DMS79 (cell line): Measurements from ENCODE around the gene PNMA3.
"Not testable (repeated sequence)": the region's sequence is repeated elsewhere in the genome, so short reads cannot be mapped to it uniquely, and the experiment has no call there.

Source experiments
- DNase-seq: peaks from one replicate; lab custom pipeline; 2025; lab: John Stamatoyannopoulos, UW

The PNMA3 gene

GRCh38 chrX:153055871-153056749 is at the start of gene PNMA3:
Gene PNMA3, plus strand, starts transcription at chrX:153056470. Its CDS starts 586 bp downstream, at chrX:153057056.
- DNase-seq, result no peak

- DNase-seq, result not testable (repeated sequence)
These were observed 39.1 kb upstream of the PNMA3 start for GRCh38 chrX:153017174-153017573.

- DNase-seq, result no peak
These were observed 37.1 kb upstream of the PNMA3 start for GRCh38 chrX:153019166-153019565.

- not testable (repeated sequence) for DNase-seq
These were observed 29.8 kb upstream of the PNMA3 start for GRCh38 chrX:153026501-153026900.

GRCh38 chrX:153028487-153028886 is 27.8 kb upstream of the PNMA3 start:
- not testable (repeated sequence) for DNase-seq

- DNase-seq, result no peak
These were observed 27.1 kb upstream of the PNMA3 start for GRCh38 chrX:153029162-153029561.

GRCh38 chrX:153029875-153030274 is 26.4 kb upstream of the PNMA3 start:
- no peak for DNase-seq

- DNase-seq, result no peak
These were observed 25.5 kb upstream of the PNMA3 start for GRCh38 chrX:153030801-153031200.

- DNase-seq, result peak; percentile 19
These were observed 23.7 kb upstream of the PNMA3 start for GRCh38 chrX:153032397-153033118.

- DNase-seq, result no peak
These were observed 7.2 kb upstream of the PNMA3 start for GRCh38 chrX:153049093-153049492.

GRCh38 chrX:153052534-153052933 is 3.7 kb upstream of the PNMA3 start:
- DNase-seq, result no peak

GRCh38 chrX:153057281-153057680 is 1.0 kb downstream of the PNMA3 start:
- no peak for DNase-seq

GRCh38 chrX:153059191-153060094 is 3.2 kb downstream of the PNMA3 start:
- no peak for DNase-seq

GRCh38 chrX:153060095-153060445 is 3.8 kb downstream of the PNMA3 start:
- no peak for DNase-seq

- no peak for DNase-seq
These were observed 5.5 kb downstream of the PNMA3 start for GRCh38 chrX:153061732-153062131.

GRCh38 chrX:153063315-153063714 is 7.0 kb downstream of the PNMA3 start:
- no peak for DNase-seq

- no peak for DNase-seq
These were observed 7.8 kb downstream of the PNMA3 start for GRCh38 chrX:153064061-153064460.

- no peak for DNase-seq
These were observed 9.1 kb downstream of the PNMA3 start for GRCh38 chrX:153065389-153065788.

- DNase-seq, result not testable (repeated sequence)
These were observed 10.1 kb downstream of the PNMA3 start for GRCh38 chrX:153066402-153066801.

- not testable (repeated sequence) for DNase-seq
These were observed 15.8 kb downstream of the PNMA3 start, which contains the start of gene PNMA6A for GRCh38 chrX:153071909-153072583. Gene PNMA6A, plus strand, starts transcription at chrX:153072454. Its CDS starts 609 bp downstream, at chrX:153073063.

- not testable (repeated sequence) for DNase-seq
These were observed 17.1 kb downstream of the PNMA3 start for GRCh38 chrX:153073331-153073730.
